GM19438 (cell line): ENCODE data around the gene SLC1A2.

ENCODE experiments used
- ATAC-seq: cut with Tn5 transposase; IDR thresholded peaks from one replicate; pipeline ENCODE4 v1.9.1; 2021; ENCODE audit warnings: low read depth; ENCODE audit not compliant: unreplicated experiment

Gene SLC1A2

GRCh38 chr11:35307221-35307621 lies 112.1 kb downstream of the SLC1A2 start:
- ATAC-seq, result no peak

- ATAC-seq, result no peak
Observed at GRCh38 chr11:35305670-35306382, 113.5 kb downstream of the SLC1A2 start.

- ATAC-seq, result no peak
Observed at GRCh38 chr11:35304900-35305460, 114.4 kb downstream of the SLC1A2 start.

GRCh38 chr11:35304386-35304775 lies 115.0 kb downstream of the SLC1A2 start:
- ATAC-seq, result no peak

- no peak for ATAC-seq
Observed at GRCh38 chr11:35303596-35304385, 115.6 kb downstream of the SLC1A2 start.

GRCh38 chr11:35302398-35302797 lies 117.0 kb downstream of the SLC1A2 start:
- ATAC-seq, result no peak

GRCh38 chr11:35298369-35298768 lies 121.0 kb downstream of the SLC1A2 start:
- ATAC-seq, result no peak

GRCh38 chr11:35295751-35296150 lies 123.6 kb downstream of the SLC1A2 start:
- ATAC-seq, result no peak

GRCh38 chr11:35293699-35294098 lies 125.7 kb downstream of the SLC1A2 start:
- ATAC-seq, result no peak

- no peak for ATAC-seq
Observed at GRCh38 chr11:35293035-35293434, 126.3 kb downstream of the SLC1A2 start.

- ATAC-seq, result no peak
Observed at GRCh38 chr11:35292279-35292678, 127.1 kb downstream of the SLC1A2 start.

GRCh38 chr11:35290876-35291275 lies 128.5 kb downstream of the SLC1A2 start:
- no peak for ATAC-seq

GRCh38 chr11:35289821-35290220 lies 129.5 kb downstream of the SLC1A2 start:
- ATAC-seq, result no peak

- no peak for ATAC-seq
Observed at GRCh38 chr11:35288817-35289541, 130.4 kb downstream of the SLC1A2 start.

- no peak for ATAC-seq
Observed at GRCh38 chr11:35288309-35288708, 131.0 kb downstream of the SLC1A2 start.

GRCh38 chr11:35287344-35287890 lies 131.9 kb downstream of the SLC1A2 start:
- ATAC-seq, result no peak

- ATAC-seq, result no peak
Observed at GRCh38 chr11:35286126-35286525, 133.2 kb downstream of the SLC1A2 start.

GRCh38 chr11:35285471-35285870 lies 133.9 kb downstream of the SLC1A2 start:
- ATAC-seq, result no peak

GRCh38 chr11:35282221-35282882 lies 137.0 kb downstream of the SLC1A2 start:
- no peak for ATAC-seq

- no peak for ATAC-seq
Observed at GRCh38 chr11:35281169-35281688, 138.1 kb downstream of the SLC1A2 start.
